G401 (cell line): ENCODE measurements around the gene STK10. TPM values are rescaled to one million over a fixed set of nuclear protein-coding genes. Genes with fewer than 3 reads are reported as not detected.
"Not testable (repeated sequence)": the region's sequence is repeated elsewhere in the genome, so short reads cannot be mapped to it uniquely, and the experiment has no call there.

Experiments used
- DNase-seq: peaks from one replicate; pipeline ENCODE4 v3.0.0-alpha.2; 2015; ENCODE audit warnings: low spot score
- in situ Hi-C: cut with HindIII; loops from 2 replicates; pipeline ENCODE4 v1.10.0; 2016; ENCODE audit warnings: low sequenced_read_pairs, mixed read lengths
- total RNA-seq: library from RNA; depleted of rRNA; stranded (reverse); fragments of >200 nt; shearing (Covaris generic); gene quantifications from 2 replicates; pipeline ENCODE4 v1.2.3, GENCODE V29; 2014; rRNA removed

Gene STK10
- 14.2 and 17.0 TPM in 2 replicates for total RNA-seq

- in situ Hi-C loops = no loop called here
- peak; percentile 91 for DNase-seq
Measured at GRCh38 chr5:172188033-172188892, at the start of gene STK10. Gene STK10 (minus strand): TSS chr5:172188224. CDS start chr5:172188042, 182 bp downstream.

DNA sequence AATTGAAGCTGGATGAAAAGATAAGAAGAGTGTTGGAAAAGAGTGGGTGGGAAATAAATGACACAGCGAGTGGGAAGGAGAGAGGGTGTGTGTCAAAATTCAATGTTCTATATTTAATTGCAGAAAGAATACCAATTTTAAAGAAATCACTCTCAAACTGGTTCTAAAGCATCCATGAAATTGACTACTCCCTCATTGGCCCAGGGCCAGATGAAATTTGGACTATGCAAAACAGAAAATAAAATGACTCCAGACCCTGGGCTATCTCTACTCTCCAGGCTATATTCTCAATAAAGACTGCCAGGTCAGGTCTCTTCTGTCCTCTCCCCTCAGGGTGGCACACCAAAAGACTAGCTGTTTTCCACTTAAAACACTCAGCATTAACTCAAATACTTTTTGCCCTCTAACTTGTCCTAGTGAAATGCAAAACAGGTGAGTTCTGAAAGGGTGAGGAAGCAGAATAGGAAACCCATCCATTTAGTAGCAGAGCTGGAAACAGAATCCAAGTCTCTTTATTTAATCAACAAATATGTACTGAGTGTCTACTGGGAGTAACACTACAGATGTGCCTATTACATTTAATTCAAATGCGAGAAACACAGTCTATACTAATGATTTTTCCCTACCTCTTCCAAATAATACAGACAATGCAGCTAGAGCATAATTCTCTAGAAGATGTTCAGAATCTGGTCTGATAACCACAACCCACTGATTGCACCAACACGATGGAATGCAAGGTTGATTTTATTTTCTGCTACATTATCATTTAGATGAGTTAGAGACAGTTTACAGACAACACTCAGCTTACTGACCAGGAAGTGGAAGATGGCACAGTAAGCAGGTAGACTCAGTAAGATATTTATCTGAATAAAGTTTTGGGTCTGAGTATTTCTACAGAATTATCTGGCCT, 48.1 kb upstream of the STK10 start:
- no peak for DNase-seq
- in situ Hi-C loops = no loop called here

DNA sequence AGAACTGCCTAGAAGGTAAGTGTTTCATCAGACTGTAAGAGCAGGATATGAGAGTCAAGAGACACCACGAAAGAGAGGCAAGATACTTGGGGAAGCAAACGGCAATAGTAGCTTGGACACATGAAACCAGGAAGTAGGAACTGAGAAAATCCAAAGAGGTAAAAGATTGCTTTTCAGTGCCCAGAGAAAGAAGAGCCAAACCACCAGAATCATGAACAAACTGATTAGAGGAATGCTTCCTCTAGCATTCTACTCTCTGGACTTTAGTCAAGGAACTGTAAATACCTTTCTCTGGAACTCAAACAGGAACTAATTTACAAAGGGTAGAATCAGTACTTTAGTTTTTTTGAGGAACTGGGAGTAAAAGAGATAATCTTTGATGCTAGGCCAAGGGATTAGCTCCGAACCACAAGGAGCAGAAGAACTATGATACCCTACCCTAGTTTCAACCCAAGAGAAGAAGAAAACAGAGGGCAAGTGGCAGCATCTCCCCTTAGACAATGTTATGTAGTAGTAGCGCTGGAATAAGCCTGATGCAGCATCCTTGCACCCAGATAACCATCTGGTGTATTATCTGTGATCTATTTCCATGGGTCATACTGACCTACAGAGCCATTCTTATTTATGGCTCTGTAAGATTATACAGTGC, 47.2 kb upstream of the STK10 start:
- in situ Hi-C loops = no loop called here
- DNase-seq = no peak

GRCh38 chr5:172234031-172234430, 46.0 kb upstream of the STK10 start:
- in situ Hi-C loops = no loop called here
- DNase-seq = peak; percentile 73

- in situ Hi-C loops = no loop called here
- no peak for DNase-seq
Measured at GRCh38 chr5:172229904-172230303, 41.9 kb upstream of the STK10 start.

GRCh38 chr5:172224996-172225395, 37.0 kb upstream of the STK10 start:
- in situ Hi-C loops = no loop called here
- DNase-seq = peak; percentile 99

DNA sequence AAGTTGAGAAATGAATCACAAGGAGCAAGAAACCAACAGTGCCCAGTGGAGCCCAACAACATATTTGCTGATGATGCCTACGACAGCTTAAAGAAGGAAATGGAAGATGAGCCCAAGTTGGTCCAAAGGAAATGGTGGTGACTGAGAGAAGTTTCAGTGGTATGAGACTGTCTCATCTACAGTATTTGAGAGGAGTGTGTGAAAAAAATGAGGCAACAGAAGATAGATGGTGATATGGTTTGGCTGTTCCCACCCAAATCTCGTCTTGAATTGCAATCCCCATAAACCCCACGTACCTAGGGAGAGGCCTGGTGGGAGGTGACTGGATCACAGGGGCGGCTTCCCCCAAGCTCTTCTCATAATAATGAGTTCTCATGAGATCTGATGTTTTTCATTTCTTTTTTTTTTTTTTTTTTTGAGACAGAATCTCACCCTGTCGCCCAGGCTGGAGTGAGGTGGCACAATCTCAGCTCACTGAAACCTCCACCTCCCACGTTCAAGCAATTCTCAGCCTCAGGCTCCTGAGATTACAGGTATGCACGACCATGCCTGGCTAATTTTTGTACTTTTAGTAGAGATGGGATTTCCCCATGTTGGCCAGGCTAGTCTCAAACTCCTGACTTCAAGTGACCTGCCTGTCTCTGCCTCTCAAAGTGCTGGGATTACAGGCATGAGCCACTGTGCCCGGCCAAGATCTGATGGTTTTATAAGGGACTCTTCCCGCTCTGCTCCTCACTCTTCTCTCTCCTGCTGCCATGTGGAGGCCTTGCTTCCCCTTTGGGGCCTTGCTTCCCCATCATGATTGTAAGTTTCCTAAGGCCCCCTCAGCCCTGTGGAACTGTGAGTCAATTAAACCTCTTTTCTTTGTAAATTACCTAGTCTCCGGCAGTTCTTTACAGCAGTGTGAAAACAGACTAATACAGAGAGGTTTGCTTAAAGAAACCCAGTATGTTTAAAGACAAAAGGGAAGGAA, 36.2 kb upstream of the STK10 start:
- in situ Hi-C loops = no loop called here
- peak; percentile 62 for DNase-seq

GRCh38 chr5:172219296-172219695, 31.3 kb upstream of the STK10 start:
- in situ Hi-C loops = no loop called here
- no peak for DNase-seq

- in situ Hi-C loops = no loop called here
- DNase-seq = no peak
Measured at GRCh38 chr5:172216345-172216744, 28.3 kb upstream of the STK10 start.

GRCh38 chr5:172213126-172213525, 25.1 kb upstream of the STK10 start:
- in situ Hi-C loops = no loop called here

DNA sequence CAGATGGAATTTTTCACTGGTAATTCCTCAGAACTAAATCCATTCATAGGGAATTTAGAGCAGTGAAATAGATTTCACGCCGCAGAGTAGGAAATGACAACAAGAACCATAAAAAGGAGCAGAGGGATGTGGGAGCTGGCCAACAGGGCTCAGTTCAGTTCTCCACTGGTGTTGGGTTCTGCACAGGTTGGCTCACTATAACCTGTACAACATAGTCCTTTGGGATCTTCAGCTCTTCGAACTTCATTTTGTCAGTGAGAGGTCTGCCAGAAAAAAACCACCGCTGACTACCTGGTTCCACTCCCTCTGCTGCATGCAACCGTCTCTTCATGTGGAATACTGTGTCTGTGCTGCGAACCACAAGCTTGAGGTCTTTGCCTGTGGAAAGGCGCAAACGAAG, 23.7 kb upstream of the STK10 start:
- peak; percentile 75 for DNase-seq
- in situ Hi-C loops = no loop called here

More at GRCh38 chr5:172213126-172213525, 25.1 kb upstream of the STK10 start:
- peak; percentile 72 for DNase-seq

GRCh38 chr5:172209714-172210113, 21.7 kb upstream of the STK10 start:
- DNase-seq = no peak
- in situ Hi-C loops = no loop called here

DNA sequence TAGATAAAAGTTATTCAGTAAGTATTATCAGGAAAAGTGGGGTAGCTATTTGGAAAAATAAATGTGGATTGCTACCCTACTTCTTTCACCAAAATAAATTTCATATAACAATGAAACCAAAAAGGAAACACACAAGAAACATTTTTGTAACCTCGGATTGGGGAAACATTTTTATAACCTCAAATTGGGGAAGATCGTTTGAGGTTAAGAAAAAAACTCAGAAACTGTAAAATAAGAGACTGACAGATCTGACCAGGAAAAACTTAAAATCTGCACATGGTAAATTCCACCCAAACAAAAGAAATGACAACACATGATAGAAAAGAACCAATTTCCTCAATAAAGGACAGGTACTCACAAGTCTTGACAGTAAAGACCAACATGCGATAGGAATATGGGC, 19.5 kb upstream of the STK10 start:
- in situ Hi-C loops = no loop called here
- no peak for DNase-seq

DNA sequence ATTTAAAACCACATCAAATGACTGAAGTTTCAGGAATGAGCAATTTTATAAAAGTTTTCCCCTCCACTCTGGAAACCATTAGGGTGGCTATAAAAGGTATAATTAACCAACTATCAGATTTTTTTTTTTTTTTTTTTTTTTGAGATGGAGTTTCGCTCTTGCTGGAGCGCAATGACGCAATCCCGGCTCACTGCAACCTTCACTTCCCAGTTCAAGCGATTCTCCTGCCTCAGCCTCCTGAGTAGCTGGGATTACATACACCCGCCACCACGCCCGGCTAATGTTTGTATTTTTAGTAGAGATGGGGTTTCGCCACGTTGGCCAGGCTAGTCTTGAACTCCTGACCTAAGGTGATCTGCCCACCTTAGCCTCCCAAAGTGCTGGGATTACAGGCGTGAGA, 18.0 kb upstream of the STK10 start:
- in situ Hi-C loops, DNase-seq: not testable (repeated sequence)

GRCh38 chr5:172200476-172200875, 12.5 kb upstream of the STK10 start:
- no peak for DNase-seq
- in situ Hi-C loops = no loop called here

DNA sequence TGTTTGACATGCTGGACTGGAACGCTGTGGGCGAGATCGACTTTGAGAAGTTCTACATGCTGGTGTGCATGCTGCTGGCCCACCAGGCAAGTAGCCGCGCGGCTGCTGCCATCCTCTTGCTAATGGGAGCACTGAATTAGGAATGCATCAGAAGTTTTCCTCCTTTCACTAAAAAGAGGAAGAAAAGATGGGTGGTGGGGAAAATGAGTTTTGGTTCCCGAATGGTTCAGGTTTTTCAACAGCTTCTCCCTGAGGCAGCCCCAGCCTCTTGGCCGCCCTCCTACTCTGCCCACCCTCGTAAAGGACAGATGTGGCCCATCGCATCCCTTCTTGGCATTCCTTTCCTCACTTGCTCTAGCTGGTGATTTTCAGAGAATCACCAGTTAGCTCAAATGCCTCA, 11.4 kb upstream of the STK10 start:
- in situ Hi-C loops = no loop called here
- no peak for DNase-seq

DNA sequence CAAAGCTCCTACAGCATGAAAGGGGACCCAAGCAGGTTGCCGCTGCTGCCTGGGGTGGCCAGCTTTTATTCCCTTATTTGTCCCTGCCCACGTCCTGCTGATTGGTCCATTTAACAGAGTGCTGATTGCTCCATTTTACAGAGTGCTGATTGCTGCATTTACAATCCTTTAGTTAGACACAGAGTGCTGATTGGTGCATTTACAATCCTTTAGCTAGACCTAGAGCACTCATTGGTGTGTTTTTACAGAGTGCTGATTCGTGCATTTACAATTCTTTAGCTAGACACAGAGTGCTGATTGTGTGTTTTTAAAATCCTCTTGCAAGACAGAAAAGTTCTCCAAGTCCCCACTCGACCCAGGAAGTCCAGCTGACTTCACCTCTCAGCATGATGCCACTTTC, 9.8 kb upstream of the STK10 start:
- DNase-seq, in situ Hi-C loops: not testable (repeated sequence)

GRCh38 chr5:172194985-172195774, 7.2 kb upstream of the STK10 start:
- in situ Hi-C loops = no loop called here
- no peak for DNase-seq
